Stimulated activated CD8-positive, alpha-beta memory T cell treated with anti-CD3 and anti-CD28 coated beads, Interleukin-7, amount 100 ng/mL, for 4 hours (primary cell): ENCODE data around the gene FAF1.
A peak's percentile ranks its signal among the peaks of the same experiment; 100 is the strongest.
"Not testable (repeated sequence)": the region's sequence is repeated elsewhere in the genome, so short reads cannot be mapped to it uniquely, and the experiment has no call there.

Source experiments
- DNase-seq, 2 donors: peaks; one replicate each; pipeline ENCODE4 v3.0.0-alpha.2; 2020; ENCODE audit warnings: low read depth in 2 of 2

The FAF1 gene

DNA sequence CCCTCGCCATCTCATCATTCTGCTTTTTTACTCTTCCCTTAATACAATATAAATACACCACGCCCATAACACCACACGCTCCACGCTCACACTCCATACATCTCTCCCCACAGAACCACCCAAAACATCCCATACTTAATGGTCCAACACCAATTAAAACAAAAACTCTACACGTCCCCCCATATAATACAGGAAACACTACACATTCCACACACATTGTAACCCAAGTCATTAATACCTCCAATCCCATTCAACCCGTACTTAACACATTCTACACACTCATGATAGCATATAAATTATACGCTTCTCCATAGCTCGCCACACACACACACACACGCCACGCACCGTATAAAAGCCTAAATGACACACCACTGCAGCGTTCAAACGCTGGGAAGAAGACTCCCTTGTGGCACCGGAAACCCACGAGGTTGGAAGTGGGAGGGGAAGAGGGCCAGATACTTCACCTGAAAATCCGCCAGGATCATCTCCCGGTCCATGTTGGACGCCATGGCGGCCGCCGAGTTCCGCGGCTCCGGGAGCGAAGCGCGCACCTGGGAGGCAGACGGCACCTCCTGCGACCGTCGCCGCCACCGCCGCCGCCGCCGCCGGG lies 659 bp downstream of the FAF1 start:
- no peak for DNase-seq

DNA sequence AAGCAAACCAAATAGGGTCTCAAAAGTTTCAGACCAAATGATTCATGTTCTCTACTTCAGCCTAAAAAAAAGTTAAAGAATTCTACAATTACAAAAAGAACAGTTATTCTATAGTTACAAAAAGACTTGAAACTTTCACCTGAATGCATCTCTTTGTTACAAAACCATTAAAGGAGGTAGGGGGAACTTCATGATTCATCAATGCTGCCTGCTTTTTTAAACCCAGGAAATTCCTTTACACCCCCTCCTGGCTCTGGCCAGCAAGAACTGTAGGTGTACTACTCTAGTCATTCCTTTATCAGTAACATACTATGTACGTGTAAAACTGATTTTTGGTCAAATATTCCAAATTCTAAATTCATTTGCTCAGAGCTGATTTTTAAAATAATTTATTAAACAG lies 5.0 kb downstream of the FAF1 start:
- DNase-seq: no peak

DNA sequence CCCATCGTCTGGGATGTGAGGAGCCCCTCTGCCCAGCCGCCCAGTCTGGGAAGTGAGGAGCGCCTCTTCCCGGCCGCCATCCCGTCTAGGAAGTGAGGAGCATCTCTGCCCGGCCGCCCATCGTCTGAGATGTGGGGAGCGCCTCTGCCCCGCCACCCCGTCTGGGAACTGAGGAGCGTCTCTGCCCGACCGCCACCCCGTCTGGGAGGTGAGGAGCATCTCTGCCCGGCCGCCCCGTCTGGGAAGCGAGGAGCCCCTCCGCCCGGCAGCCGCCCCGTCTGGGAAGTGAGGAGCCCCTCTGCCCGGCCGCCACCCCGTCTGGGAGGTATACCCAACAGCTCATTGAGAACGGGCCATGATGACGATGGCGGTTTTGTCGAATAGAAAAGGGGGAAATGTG lies 7.5 kb downstream of the FAF1 start:
- DNase-seq: not testable (repeated sequence)

DNA sequence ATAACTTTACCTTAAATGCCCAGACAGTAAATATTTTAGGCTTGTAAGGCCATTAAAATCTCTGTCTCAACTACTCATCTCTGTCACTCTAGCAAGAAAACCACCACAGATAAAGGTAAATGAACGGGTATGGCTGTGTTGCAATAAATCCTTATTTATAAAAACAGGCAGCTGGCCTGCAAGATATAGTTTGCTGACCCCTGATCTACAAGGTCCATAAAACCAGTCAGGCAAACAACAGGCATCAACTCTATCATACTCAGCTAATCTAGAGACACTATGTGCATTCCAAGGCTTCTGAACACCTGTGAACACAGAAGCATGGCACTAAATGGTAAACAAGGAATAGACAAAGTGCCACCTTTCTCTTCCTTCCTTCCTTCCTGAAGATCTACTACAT lies 9.7 kb downstream of the FAF1 start:
- no peak for DNase-seq

DNA sequence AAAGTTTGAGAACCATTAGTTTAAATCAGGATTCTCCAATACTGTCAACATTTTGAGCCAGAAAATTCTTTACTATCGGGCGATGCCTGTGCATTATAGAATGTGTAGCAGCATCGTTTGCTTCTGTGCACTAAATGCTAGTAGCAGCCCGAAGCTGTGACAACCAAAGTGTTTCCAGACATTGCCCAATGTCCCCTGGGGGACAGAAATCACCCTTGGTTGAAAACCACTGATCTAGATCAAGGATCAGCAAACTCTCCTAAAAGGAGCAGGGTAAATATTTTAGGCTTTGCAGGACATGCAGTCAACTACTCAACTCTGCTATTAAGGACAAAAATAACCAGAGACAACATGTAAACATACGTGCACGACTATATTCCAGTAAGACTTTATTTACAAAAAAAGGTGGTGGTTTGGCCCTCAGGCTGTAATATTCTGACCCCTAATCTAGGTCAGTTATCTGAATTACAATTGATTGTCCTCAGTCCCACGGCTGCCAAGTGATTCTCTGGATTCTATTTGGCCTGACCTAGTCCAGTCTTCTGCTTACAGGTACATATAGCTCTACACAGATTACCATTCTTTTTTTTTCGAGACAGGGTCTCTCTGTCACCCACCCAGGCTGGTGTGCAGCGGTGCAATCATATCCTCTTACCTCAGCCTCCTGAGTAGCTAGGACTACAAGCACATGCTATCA lies 10.6 kb downstream of the FAF1 start:
- no peak for DNase-seq

DNA sequence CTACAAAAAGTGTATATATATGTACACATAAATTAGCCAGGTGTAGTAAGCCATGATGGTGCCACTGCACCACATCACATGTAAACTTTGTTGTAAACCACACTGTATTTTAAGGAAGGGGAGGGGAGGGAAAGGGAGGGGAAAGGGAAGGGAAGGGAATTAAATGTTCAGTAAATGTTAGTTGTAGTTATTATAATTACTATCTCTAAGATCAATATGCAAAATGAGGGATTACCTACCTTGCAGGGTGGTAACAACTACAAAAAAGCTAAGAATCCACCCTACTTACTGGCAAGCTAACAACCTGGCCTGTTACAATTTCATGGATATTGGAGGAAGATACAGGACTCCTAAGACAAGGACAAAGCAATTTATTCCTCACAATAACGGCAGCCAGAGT lies 17.7 kb downstream of the FAF1 start:
- no peak for DNase-seq

DNA sequence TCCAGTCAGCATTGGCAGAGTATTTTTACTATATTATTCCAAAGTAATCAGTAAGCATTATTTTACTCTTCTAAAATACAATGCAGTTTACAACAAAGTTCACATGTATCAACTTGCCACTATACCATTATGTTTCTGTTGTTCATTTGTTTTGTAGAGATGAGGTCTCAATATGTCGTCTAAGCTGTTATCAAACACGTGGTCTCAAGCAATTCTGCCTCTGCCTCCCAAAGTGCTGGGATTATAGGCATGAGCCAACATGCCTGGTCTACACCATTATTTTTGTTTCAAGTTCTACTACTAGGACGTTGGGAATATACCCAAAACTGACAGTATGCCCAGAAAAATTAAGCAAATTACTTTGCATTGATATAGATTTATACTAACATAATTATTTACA lies 19.8 kb downstream of the FAF1 start:
- DNase-seq: no peak

DNA sequence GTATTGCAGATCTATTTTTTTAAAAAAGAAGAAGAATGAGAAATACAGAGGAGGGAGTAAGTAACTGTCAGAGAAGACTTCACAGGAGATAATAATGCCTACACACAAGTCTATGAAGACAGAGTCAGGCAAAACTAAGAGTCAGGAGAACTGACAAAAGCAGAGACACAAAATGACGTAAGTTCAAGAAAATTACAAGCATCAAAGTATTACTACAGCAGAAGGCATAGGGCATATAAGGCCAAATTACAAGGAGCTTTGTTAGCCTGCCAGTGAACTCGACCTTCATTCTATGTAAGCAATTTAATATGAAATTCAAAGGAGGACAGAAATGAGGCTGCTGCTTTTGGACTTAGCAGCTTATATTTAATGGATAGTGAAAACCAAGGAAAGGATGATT lies 23.7 kb downstream of the FAF1 start:
- DNase-seq: no peak

DNA sequence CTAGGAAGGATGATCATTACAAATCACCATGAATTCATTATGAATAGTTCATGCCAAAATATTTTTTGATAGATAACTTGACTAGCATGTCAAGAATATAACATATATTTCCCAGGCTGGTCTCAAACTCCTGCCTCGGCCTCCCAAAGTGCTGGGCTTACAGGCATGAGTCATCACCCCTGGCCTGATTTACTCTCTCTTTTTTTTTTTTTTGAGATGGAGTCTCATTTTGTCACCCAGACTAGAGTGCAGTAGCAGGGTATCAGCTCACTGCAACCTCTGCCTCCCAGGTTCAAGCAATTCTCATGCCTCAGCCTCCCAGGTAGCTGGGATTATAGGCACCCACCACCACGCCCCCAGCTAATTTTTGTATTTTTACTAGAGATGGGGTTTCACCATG lies 24.8 kb downstream of the FAF1 start:
- not testable (repeated sequence) for DNase-seq

DNA sequence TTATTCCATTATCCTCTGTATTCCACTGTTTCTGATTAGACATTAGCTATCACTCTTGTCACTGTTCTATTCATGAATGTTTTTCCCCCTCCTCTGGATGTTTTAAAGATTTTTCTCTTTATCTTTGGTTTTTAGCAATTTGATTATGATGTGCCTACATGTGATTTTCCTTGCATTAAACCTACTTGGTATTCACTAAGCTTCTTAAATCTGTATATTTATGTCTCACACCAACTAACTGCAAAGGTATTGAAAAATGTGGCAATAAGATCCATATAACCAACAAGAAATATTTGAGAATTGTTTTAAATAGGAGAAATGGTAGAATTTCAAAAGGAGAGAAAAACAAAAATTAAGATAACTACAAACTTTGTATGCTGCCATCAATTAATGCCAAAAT lies 25.2 kb downstream of the FAF1 start:
- DNase-seq: no peak

DNA sequence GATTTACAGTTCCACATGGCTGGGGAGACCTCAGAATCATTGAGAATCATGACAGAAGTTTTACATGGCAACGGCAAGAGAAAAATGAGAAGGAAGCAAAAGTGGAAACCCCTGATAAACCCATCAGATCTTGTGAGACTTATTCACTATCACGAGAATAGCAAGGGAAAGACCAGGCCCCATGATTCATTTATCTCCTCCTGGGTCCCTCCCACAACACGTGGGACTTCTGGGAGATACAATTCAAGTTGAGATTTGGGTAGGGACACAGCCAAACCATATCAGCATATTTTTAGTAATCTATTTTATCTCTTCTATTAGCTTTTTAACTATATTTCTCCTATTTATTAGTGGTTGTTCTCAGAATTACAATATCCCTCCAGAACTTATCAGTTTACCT lies 26.3 kb downstream of the FAF1 start:
- not testable (repeated sequence) for DNase-seq

DNA sequence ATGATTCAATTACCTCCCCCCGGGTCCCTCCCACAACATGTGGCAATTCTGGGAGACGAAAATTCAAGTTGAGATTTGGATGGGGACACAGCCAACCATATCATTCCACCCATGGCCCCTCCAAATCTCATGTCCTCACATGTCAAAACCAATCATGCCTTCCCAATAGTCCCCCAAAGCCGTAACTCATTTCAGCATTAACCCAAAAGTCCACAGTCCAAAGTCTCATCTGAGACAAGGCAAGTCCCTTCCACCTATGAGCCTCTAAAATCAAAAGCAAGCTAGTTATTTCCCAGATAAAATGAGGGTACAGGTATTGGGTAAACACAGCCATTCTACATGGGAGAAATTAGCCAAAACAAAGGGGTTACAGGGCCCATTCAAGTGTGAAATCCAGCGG lies 28.0 kb downstream of the FAF1 start:
- DNase-seq: not testable (repeated sequence)

DNA sequence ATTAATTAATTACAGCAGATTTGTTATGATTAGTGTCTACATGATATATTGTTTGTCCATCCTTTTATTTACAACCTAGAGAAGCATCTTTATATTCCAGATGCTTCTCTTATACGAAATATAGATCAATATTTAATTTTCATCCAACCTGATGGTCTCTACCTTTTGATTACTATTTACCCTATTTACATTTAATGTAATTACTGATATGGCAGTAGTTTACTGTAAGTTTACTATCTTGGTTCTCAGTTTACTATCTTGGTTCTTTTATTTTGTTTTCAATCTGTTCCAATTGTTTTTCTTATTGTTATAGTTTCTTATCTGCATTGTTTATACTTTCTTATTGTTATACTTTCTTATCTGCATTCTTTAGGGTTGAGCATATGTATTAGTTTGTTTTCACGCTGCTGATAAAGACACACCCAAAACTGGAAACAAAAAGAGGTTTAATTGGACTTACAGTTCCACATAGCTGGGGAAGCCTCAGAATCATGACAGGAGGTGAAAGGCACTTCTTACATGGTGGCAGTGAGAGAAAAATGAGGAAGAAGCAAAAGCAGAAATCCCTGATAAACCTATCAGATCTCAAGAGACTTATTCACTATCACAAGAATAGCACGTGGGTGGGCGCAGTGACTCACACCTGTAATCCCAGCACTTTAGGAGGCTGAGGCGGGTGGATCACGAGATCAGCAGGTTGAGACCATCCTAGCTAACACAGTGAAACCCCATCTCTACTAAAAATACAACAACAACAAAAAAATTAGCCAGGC lies 28.9 kb downstream of the FAF1 start:
- peak; percentile 8 to 26 for DNase-seq

DNA sequence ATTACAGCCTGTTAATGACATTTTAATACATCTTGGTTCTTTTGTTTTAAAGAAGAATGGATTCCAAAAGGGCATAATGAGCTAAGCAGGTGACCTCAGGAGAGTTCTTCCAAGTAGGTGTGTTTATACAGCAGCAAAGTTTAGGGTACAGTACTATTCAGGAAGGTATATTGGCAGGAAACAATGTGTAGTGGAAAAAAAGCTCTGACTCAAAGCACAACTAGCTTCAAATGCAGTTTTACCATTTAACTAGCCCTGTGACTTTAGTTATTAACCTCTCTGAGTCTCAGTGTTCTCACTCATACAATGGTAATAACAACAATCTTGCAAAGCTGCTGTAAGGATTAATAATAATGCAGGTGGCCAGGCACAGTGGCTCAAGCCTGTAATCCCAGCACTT lies 29.9 kb downstream of the FAF1 start:
- DNase-seq: no peak

DNA sequence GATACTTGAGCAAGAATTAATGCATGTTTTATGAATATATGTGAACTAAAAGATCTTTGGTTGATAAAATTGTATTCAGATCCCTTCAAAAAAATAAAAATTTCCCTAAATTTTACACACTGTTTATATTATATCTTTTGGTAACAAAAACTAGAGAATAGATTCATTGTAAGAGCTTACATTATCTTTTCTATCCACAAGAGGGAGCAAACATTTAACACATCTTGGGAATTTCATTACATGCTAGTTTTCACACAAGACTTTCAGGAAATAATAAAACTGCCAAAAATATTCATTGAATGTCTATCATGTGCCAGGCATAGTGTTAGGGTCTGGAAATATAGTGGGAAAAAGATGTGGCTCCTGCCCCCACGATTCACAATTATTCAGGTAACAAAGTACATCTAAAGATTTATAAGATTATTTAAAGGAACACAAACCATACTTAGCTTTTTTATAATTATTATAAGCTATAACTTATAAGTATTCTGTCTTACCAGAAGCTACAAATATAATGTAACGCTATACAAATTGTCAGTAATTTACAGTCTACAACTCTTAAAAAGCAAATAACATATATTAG lies 30.6 kb downstream of the FAF1 start:
- DNase-seq: no peak

DNA sequence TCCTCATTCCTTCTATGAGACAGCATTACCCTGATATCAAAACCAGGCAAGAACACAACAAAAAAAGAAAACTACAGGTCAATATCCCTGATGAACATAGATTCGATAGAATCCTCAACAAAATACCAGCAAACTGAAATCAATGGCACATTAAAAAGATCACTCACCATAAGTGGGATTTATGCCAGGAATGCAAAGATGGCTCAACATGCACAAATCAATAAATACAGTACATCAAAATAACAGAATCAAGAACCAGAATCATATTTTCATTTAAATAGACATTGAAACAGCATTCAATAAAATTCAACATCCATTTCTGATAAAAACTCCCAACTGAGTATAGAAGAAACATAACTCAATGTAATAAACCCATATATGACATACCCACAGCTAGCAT lies 36.5 kb downstream of the FAF1 start:
- no peak for DNase-seq

DNA sequence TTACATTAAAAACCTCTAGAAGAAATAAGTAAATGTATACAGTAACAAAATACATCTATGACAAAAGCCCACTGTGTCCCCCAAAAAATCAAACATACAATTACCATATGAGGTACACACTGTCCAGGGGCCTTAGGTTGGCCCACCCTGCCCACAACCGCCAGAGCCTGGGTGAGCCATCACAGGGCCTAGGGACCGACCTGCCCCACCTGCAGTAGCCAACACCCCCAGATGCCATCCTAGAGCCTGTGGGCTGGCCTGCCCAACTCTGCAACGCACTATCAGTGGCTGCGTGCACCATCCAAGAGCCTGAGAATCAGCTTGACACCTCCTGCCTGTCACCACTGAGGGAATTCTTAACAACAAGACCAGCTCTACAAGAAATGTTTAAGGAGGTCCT lies 39.0 kb downstream of the FAF1 start:
- no peak for DNase-seq

DNA sequence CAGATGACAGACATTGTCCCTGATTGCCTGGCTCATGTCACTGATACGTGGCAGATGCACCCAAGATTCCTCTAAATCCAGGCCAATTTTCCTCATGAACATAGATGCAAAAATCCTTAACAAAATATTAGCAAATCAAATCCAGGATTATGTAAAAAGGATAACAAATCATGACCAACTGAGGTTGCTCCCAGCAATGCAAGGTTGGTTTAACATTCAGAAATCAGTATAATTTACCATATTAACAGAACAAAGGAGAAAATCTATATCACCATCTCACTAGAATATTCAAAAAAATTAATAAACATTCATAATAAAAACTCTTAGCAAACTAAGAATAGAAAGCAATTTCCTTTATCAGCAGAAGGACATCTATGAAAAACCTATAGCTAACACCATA lies 39.7 kb downstream of the FAF1 start:
- DNase-seq: no peak

DNA sequence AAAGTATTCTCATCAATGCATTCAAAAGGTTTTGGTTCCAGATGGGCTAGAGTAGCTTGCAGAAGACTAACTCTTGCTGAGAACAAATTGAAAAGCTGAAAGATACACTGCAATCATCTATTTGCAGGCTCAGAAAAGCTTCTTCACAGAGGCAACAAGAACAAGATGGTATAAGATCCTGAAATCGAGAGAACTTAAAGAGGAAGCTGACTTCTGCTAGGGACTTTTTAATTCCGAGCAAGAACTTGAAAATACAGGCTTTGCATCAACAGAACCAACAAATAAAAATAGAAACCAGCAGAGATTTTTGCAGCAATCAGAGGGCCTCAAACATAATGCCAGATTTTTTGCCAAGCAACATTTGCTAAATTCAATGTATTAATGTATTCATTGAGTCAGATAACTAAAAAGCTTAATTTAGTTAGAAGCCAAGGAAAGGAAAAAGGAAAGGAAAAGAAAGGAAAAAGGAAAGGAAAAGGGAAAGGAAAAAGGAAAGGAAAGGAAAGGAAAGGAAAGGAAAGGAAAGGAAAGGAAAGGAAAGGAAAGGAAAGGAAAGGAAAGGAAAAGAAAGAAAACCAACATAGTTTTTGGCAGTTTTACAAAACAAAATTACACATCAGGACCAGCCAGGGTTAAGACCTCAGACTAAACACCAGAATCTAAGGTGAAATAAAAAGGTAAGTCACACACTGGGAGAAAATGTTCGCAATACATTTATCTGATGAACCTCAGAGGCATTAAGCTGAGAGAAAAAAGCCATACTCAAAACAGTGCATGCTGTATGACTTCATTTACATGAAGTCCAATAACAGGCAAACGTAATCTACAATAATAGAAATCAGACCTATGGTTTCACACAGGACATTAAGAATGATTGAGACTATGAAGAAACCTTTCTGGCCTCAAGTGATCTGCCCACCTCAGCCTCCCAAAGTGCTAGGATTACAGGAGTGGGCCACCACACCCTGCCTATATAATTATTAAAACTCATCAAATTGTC lies 42.6 kb downstream of the FAF1 start:
- DNase-seq: no peak

DNA sequence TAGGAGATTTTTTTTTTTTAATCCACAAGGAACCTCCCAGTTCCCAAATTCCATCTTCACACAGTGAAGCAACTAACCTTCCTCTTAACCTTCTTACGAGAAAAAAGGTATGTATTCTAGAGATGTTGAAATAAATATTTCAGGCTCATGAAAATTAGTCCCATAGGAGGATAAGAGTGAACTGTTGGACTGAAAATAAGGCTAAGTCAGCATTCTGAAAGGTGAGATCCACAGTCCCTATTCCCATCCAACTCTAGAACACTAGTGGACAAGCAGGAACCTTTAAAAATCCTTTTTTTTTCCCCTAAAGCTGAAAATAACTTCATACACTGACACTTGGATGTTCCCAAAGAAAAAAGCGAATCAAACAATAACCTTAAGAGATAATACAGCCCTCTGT lies 44.4 kb downstream of the FAF1 start:
- DNase-seq: no peak

DNA sequence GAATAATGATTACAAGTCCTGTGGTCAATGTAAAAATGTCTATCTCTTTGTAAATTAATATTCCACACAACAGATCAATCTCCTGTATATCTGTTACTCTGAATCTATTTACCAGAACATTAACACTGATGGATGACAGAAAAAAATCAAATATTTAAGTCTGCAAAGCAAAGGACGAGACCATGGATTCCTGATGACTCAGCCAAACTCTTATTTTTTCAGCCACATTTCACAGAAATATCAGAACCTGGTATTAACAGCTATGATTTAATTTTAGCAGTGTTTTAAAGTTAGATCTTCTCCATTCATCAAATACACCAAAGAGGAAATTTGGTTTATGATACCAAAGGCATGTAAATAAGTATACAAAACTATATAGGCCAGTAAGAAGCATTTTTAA lies 46.1 kb downstream of the FAF1 start:
- no peak for DNase-seq

DNA sequence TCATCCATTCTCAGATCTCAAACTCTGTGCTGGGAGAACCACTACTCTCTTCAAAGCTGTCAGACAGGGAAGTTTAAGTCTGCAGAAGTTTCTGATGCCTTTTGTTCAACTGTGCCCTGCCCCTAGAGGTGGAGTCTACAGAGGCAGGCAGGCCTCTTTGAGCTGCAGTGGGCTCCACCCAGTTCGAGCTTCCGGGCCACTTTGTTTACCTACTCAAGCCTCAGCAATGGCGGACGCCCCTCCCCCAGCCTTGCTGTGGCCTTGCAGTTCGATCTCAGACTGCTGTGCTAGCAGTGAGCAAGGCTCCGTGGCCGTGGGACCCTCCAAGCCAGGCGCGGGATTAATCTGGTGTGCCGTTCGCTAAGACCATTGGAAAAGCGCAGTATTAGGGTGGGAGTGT lies 49.7 kb downstream of the FAF1 start:
- DNase-seq: not testable (repeated sequence)
